HepG2 (cell line): Measurements from ENCODE around the gene CRADD. TPM values are rescaled to one million over a fixed set of nuclear protein-coding genes. Genes with fewer than 3 reads are reported as not detected.

Experiments
- ATAC-seq: fragments of 200-7000 bp; cut with Tn5 transposase; 3 replicates; pipeline ENCODE4 v1.9.1; 2020; ENCODE audit warnings: mild to moderate bottlenecking, moderate library complexity
- BruUV-seq: library from RNA; stranded (reverse); fragments of 400-500 nt; replicated peaks from 2 replicates; lab custom pipeline; 2021; lab: Mats Ljungman, UMichigan
- CTCF ChIA-PET: fragments of 300-600 bp; formaldehyde crosslinking; extraction: SDS; loops from one replicate; lab custom pipeline; 2021; ENCODE audit warnings: low total read pairs, inconsistent platforms, low intra/inter-chr PET ratio; lab: Yijun Ruan, JAX
- POLR2A ChIA-PET: fragments of 350-600 bp; sonication (Branson Sonifier 250); formaldehyde crosslinking; loops from one replicate; lab custom pipeline; 2020; ENCODE audit warnings: antibody characterized with exemption, inconsistent platforms; lab: Yijun Ruan, JAX
- DNase-seq: peaks from one replicate; pipeline ENCODE4 v3.0.0-alpha.2; 2015; ENCODE audit warnings: low spot score
- FAIRE-seq: peaks from 3 replicates; lab custom pipeline; 2011; peaks lifted over from hg19 to GRCh38; lab: Jason Lieb, UNC
- H2AFZ ChIP-seq: one replicate; pipeline ENCODE4 v1.6.1; 2011; ENCODE audit warnings: low read length, inconsistent platforms
- H3K27ac ChIP-seq: fragments of 300-600 bp; 3 replicates; pipeline ENCODE4 v1.8.0; 2011; ENCODE audit warnings: mixed run types, mild to moderate bottlenecking, mixed read lengths, low read length, inconsistent platforms; ENCODE audit not compliant: insufficient read depth; ENCODE audit errors: extremely low read length
- H3K27me3 ChIP-seq, 2 experiments: fragments of 200-600 bp in 1 of 2; 2 replicates in 1 of 2; 3 replicates in 1 of 2; pipeline versions ENCODE4 v1.6.0 to v1.8.0; 2011; ENCODE audit warnings: low read length in 2 of 2, mild to moderate bottlenecking in 2 of 2, moderate library complexity in 2 of 2, inconsistent platforms in 1 of 2; ENCODE audit not compliant: insufficient read depth in 2 of 2, control insufficient read depth in 1 of 2
- H3K36me3 ChIP-seq, 2 experiments: fragments of 200-600 bp in 1 of 2; replicated peaks in 1 of 2; 2 replicates in 1 of 2; 3 replicates in 1 of 2; pipeline versions ENCODE4 v1.5.1 to v1.8.0; 2011; ENCODE audit warnings: low read length in 2 of 2, inconsistent platforms in 1 of 2; ENCODE audit not compliant: insufficient read depth in 2 of 2, control insufficient read depth in 1 of 2
- H3K4me1 ChIP-seq: 2 replicates; pipeline ENCODE4 v1.5.1; 2012; ENCODE audit warnings: low read length, inconsistent platforms; ENCODE audit not compliant: insufficient read depth
- H3K4me2 ChIP-seq: 2 replicates; pipeline ENCODE4 v1.6.0; 2011; ENCODE audit warnings: low read depth, low read length, inconsistent platforms
- H3K4me3 ChIP-seq, 3 experiments: fragments of 200-600 bp in 1 of 3; sonication (generic), shearing (Covaris generic) in 1 of 3; replicated peaks in 1 of 3; 2 replicates each; pipeline ENCODE4 v1.5.1; 2011 to 2016; ENCODE audit warnings: low read length in 3 of 3, inconsistent platforms in 2 of 3, low read depth in 2 of 3, mild to moderate bottlenecking in 2 of 3, control low read depth in 1 of 3, mixed read lengths in 1 of 3; ENCODE audit not compliant: insufficient read depth in 1 of 3
- H3K79me2 ChIP-seq: one replicate; pipeline ENCODE4 v1.6.1; 2011; ENCODE audit warnings: low read length, inconsistent platforms; ENCODE audit not compliant: insufficient read depth
- H3K9ac ChIP-seq: 2 replicates; pipeline ENCODE4 v1.6.0; 2011; ENCODE audit warnings: mild to moderate bottlenecking, low read depth, low read length, inconsistent platforms; ENCODE audit not compliant: insufficient read depth
- H3K9me3 ChIP-seq: 2 replicates; pipeline ENCODE4 v1.5.1; 2012; ENCODE audit warnings: mild to moderate bottlenecking, low read length
- H4K20me1 ChIP-seq: 2 replicates; pipeline ENCODE4 v1.6.0; 2011; ENCODE audit warnings: inconsistent platforms, mild to moderate bottlenecking, low read length, moderate library complexity; ENCODE audit not compliant: insufficient read depth
- FOSL2 ChIP-seq: sonication (generic); formaldehyde crosslinking; IDR thresholded peaks from 2 replicates; pipeline ENCODE4 v1.4.0; 2020; ENCODE audit warnings: missing genetic modification reagents
- GFI1 ChIP-seq: sonication (generic); formaldehyde crosslinking; IDR thresholded peaks from 2 replicates; pipeline ENCODE4 v1.5.0; 2020; ENCODE audit warnings: missing genetic modification reagents, mild to moderate bottlenecking, borderline replicate concordance
- IRF1 ChIP-seq: sonication (generic); formaldehyde crosslinking; IDR thresholded peaks from 2 replicates; pipeline ENCODE4 v1.4.0; 2020; ENCODE audit warnings: low read depth, mild to moderate bottlenecking, missing genetic modification reagents
- MTF1 ChIP-seq: sonication (generic); formaldehyde crosslinking; IDR thresholded peaks from 2 replicates; pipeline ENCODE4 v1.5.0; 2020; ENCODE audit warnings: missing genetic modification reagents
- NFKB2 ChIP-seq: sonication (generic); formaldehyde crosslinking; IDR thresholded peaks from 2 replicates; pipeline ENCODE4 v1.4.0; 2020; ENCODE audit warnings: missing genetic modification reagents, borderline replicate concordance
- NR2F2 ChIP-seq: IDR thresholded peaks from 2 replicates; pipeline ENCODE4 v1.6.1; 2012; ENCODE audit warnings: low read depth, inconsistent platforms, borderline replicate concordance
- ONECUT2 ChIP-seq: sonication (generic); formaldehyde crosslinking; IDR thresholded peaks from 2 replicates; pipeline ENCODE4 v1.4.0; 2020; ENCODE audit warnings: missing genetic modification reagents
- POLR2G ChIP-seq: fragments of 200-400 bp; formaldehyde crosslinking; IDR thresholded peaks from 2 replicates; pipeline ENCODE4 v1.6.1; 2018; ENCODE audit warnings: mild to moderate bottlenecking, low read depth, low read length, moderate library complexity
- RELA ChIP-seq: sonication (generic); formaldehyde crosslinking; IDR thresholded peaks from 2 replicates; pipeline ENCODE4 v1.4.0; 2020; ENCODE audit warnings: missing genetic modification reagents
- RFXAP ChIP-seq: sonication (generic); formaldehyde crosslinking; IDR thresholded peaks from 2 replicates; pipeline ENCODE4 v1.4.0; 2020; ENCODE audit warnings: missing genetic modification reagents, borderline replicate concordance
- SMARCC2 ChIP-seq: fragments of 450-650 bp; IDR thresholded peaks from 2 replicates; pipeline ENCODE4 v1.6.1; 2017; ENCODE audit warnings: antibody characterized with exemption, mild to moderate bottlenecking
- U2AF1 ChIP-seq: fragments of 200-400 bp; formaldehyde crosslinking; optimal IDR thresholded peaks from 2 replicates; pipeline ENCODE3; 2017; ENCODE audit warnings: mild to moderate bottlenecking, low read depth, low read length
- ZNF12 ChIP-seq: sonication (generic); formaldehyde crosslinking; IDR thresholded peaks from 2 replicates; pipeline ENCODE4 v1.5.0; 2020; ENCODE audit warnings: missing genetic modification reagents
- ZNF343 ChIP-seq: sonication (generic); formaldehyde crosslinking; IDR thresholded peaks from 2 replicates; pipeline ENCODE4 v1.4.0; 2020; ENCODE audit warnings: mild to moderate bottlenecking, missing genetic modification reagents
- ZNF550 ChIP-seq: sonication (generic); formaldehyde crosslinking; IDR thresholded peaks from 2 replicates; pipeline ENCODE4 v1.4.0; 2020; ENCODE audit warnings: mild to moderate bottlenecking, missing genetic modification reagents, borderline replicate concordance
- ZNF615 ChIP-seq: sonication (generic); formaldehyde crosslinking; IDR thresholded peaks from 2 replicates; pipeline ENCODE4 v1.5.0; 2020; ENCODE audit warnings: mild to moderate bottlenecking, missing genetic modification reagents, borderline replicate concordance
- ZNF776 ChIP-seq: sonication (generic); formaldehyde crosslinking; IDR thresholded peaks from 2 replicates; pipeline ENCODE4 v1.4.0; 2020; ENCODE audit warnings: mild to moderate bottlenecking, missing genetic modification reagents
- WGBS: methylation state at CpG from one replicate; pipeline ENCODE4 v1.1.6; 2017; ENCODE audit warnings: low lambda C conversion rate; 5-methylcytosine and 5-hydroxymethylcytosine counted together
- in situ Hi-C: cut with HindIII; loops from 2 replicates; pipeline ENCODE4 v1.10.0; 2017; ENCODE audit warnings: low pct_unique_long_range_greater_than_20kb; ENCODE audit not compliant: extremely low pct_ligation_motif_present
- intact Hi-C: fragments of 100-400 bp; cut with micrococcal nuclease; formaldehyde crosslinking; loops from one replicate; pipeline ENCODE4 v1.10.0; 2022; ENCODE audit not compliant: unreplicated experiment
- polyA plus RNA-seq, 8 experiments: library from polyadenylated mRNA; depleted of rRNA in 3 of 8; stranded (reverse) in 7 of 8; unstranded in 1 of 8; fragments of >200 nt; fragmentation: Illumina TruSeq in 4 of 8; extraction: Trizol in 4 of 8; gene quantifications; 2 replicates each; pipeline versions ENCODE4 v1.2.1 to v1.2.3, GENCODE V29; 2011 to 2016; ENCODE audit warnings: low read depth in 4 of 8, missing spikeins in 1 of 8, mixed read lengths in 1 of 8; ENCODE audit not compliant: insufficient read depth in 1 of 8
- total RNA-seq, 5 experiments: library from RNA; depleted of rRNA; stranded (reverse); fragments of >200 nt; fragmentation: Illumina TruSeq; extraction: Trizol; gene quantifications; 2 replicates each; pipeline ENCODE4 v1.2.3, GENCODE V29; 2016; ENCODE audit warnings: low read depth in 1 of 5
- TF ChIP-seq, protein P1 (sequence below): sonication (generic); formaldehyde crosslinking; IDR thresholded peaks from 2 replicates; pipeline ENCODE4 v1.5.0; 2020; ENCODE audit warnings: missing genetic modification reagents

CRADD gene
- total and polyA plus RNA-seq, 2 of the 13 experiments (the other 11 are each of a cell fraction or from before 2014, with no cell fraction given), result 12.4 to 18.8 TPM

- Histone ChIP-seq H4K20me1 (no peaks in the 10 kb centered on the region), H3K27me3 (peaks cover 1 to 6% of the 10 kb centered on the region in 2 experiments; a peak in 1 of 5 replicates), H3K9ac (no peak overlapping the region), H3K4me2 (no peak overlapping the region), H3K79me2 (no peaks in the 10 kb centered on the region), H3K4me3 (no peak overlapping the region), H2AFZ (no peak overlapping the region), H3K9me3 (no peaks in the 10 kb centered on the region), H3K4me1 (no peaks in the 10 kb centered on the region), H3K27ac (no peak overlapping the region), H3K36me3 (no peaks in the 10 kb centered on the region)
- 15% methylated on average over 6 of the region's 6 CpGs for WGBS
- in situ Hi-C loops (no loop called here), intact Hi-C loops (no loop called here)
- DNase-seq (no peak), FAIRE-seq (no peak), ATAC-seq (no peak)
- TF ChIP-seq ZNF615 (no peak), IRF1 (CRISPR knock-in tag) (no peak), POLR2G (no peak), NR2F2 (no peak), GFI1 (CRISPR knock-in tag) (no peak), ZNF12 (CRISPR knock-in tag) (no peak), ONECUT2 (CRISPR knock-in tag) (no peak), SMARCC2 (no peak), RFXAP (no peak), ZNF776 (CRISPR knock-in tag) (no peak), ZNF550 (CRISPR knock-in tag) (no peak), U2AF1 (no peak), FOSL2 (CRISPR knock-in tag) (no peak), RELA (CRISPR knock-in tag) (no peak), ZNF343 (CRISPR knock-in tag) (no peak), NFKB2 (CRISPR knock-in tag) (no peak), MTF1 (CRISPR knock-in tag) (no peak)
- TF ChIP-seq, protein P1, sequence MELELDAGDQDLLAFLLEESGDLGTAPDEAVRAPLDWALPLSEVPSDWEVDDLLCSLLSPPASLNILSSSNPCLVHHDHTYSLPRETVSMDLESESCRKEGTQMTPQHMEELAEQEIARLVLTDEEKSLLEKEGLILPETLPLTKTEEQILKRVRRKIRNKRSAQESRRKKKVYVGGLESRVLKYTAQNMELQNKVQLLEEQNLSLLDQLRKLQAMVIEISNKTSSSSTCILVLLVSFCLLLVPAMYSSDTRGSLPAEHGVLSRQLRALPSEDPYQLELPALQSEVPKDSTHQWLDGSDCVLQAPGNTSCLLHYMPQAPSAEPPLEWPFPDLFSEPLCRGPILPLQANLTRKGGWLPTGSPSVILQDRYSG (CRISPR knock-in tag), result no peak
- ChIA-PET CTCF (no interaction called here), POLR2A (no interaction called here)
- no TSS peak for BruUV-seq
Observed at GRCh38 chr12:93638954-93639353, 38.2 kb upstream of the CRADD start.
